ACHN (cell line): ENCODE data around the gene ELL.

Experiments
- DNase-seq: peaks from one replicate; pipeline ENCODE4 v3.0.0-alpha.2; 2015
- in situ Hi-C: cut with HindIII; loops from 2 replicates; pipeline ENCODE4 v1.10.0; 2017; ENCODE audit warnings: low sequenced_read_pairs, low pct_ligation_motif_present, low pct_unique_long_range_greater_than_20kb

ELL gene

DNA sequence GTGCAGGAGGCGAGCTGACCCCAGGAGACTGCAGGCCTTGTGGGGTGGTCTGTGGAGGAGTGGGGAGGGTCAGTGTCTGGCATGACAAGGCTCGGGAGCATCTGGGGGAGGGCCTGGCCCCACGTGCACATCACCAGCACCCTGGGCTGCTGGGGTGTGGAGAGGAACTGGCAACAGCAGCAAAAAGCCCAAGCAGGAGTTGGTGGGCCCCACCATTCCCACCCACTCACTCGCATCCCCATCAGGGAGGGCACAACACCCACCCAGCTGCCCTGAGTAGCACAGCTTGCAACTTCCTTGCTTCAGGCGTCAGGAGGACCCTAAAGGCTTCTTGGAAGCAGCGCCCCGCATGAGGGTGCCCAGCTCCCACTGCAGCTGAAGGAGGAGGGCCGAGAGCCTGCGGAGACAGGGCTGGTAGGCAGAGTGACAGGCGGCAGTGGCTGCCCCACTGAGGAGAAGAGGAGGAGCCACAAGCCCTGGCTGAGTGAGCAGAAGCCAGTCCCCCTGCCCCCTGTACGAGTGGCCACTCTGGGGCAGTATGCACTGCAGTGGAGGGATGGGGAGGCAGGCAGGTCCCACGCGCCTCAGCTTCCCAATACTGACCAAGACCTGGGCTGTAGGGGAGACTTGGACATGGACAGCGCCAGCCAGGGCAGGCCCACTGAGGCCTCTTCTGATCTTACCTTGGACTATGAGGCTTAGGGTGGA is 26.5 kb downstream of the ELL start:
- in situ Hi-C loops = no loop called here
- DNase-seq = no peak

GRCh38 chr19:18494267-18494607 is 27.6 kb downstream of the ELL start:
- in situ Hi-C loops = no loop called here
- DNase-seq = no peak

DNA sequence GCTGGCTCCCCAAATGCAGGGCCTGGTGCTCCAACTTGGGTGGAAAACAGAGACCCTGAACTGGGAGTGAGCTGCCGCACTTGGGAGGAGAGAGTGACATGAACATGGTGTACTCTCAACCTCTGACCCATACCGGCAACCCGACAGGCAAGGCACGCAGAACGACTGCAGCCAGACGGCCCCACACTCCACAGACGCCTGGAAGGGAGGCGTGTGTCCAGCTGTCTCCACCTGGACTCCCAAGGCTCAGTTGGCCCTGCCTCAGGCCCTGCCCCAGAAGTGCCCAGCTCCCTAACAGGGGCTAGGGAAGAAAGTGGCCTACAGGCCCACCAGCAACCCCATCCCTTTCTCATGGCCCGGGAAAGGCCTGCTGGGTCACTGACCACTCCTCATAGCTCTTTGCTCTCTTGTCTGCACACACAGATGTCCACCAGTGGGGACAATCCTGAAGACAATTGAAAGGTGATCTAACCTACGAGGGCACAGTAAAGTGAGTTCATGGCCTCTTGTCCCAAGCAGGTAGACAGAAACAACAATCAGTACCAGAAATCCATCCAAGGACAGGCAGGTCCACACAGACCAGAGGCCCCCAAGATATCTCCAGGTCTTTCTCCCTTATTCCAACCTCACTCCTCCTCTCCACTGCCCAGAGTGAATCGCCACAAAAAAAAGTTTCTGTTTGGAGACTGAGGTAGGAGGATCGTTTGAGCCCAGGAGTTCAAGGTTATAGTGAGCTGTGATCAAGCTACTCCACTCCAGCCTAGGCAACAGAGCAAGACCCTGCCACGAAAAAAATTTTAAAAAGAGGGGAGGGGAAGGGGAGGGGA is 28.2 kb downstream of the ELL start:
- in situ Hi-C loops = no loop called here
- DNase-seq = no peak

DNA sequence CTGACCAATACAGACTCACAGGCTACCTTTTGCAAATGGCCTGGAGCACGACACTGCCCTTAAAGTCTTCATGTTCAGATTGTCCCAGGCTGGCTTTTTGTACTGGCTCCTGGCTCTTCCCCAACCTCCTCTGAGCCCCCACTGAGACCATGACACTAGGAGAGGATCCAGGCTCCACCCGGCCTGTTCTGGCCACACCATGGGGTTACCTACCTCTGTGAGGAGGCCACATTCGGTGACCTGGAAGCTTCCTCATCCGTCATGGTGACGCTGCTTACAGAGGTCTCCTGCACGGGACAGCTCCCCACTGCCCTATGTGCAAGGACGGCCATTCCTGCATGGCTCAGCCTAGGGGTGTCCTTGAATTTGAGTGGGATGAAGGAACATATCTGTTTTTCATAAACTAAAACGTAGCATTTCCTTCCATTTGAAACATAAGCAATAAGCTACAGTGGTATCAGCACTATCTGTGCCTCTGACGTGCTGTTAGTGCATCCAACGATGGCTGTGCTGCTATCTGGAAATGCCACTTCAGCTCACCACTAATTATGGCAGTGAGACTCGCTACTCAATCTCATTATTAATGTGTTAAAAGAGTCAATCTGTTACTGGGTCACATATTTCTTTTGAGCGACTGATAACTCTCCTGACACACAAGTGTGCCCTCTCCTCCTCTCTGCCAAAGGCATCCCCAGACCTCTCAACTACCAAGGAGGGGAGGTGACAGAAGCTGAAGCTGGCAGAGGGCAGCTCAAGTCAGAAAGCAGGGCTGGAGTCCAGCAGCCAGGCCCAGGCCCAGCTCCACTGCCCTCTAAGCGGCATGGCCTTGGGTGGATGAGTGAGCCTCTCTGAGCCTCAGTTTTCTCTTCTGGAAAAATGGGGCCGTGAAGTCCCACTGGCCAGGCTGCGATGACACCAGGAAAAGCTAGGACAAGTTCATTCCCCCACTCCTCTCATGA is 29.6 kb downstream of the ELL start:
- no peak for DNase-seq
- in situ Hi-C loops = no loop called here

GRCh38 chr19:18490728-18491127 is 31.1 kb downstream of the ELL start:
- DNase-seq = no peak
- in situ Hi-C loops = no loop called here

DNA sequence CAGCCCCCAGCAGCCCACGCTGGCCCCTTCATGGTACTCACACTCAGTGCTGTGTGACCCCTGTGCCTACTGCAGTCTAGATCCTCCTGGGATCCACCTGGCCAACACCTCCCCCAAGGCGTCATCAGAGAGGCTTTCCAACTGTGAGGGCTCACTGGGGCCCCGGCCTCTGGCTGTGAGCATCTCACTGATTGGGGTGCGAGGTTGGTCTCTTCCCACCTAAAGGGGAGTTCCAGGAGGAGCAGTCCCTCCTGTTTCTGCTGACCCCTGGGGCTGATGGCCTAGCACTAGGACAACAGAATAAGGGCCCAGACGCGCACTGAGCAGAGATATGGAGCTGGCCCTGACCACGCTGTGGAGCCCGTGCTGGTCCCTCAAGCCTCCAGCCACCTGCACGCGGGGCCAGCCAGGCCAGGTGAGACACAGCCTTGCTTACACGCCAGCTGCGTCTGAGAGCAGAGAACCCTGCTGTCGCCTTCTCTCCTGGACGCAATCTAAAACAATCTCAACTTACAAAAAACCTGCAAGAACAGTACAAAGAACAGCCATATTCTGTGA is 32.2 kb downstream of the ELL start:
- no peak for DNase-seq
- in situ Hi-C loops = no loop called here

- peak; percentile 27 for DNase-seq
- in situ Hi-C loops = no loop called here
Measured at GRCh38 chr19:18488838-18489626, 32.8 kb downstream of the ELL start.

DNA sequence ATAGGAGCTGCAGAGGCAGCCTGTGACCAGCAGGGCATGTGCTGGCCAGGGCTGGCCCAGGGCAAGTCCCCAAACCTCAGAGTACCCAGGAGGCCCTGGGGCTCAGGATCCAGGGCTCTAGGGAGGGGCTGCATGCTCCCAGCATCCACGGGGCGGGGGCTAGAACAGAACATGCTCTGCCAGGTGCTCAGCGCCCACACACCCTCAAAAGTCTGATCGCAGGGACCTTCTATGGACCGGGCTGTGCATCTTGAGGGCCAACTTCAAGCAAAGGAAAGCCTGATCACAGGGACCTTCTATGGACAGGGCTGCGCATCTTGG is 33.5 kb downstream of the ELL start:
- in situ Hi-C loops = no loop called here
- DNase-seq = peak; percentile 48

DNA sequence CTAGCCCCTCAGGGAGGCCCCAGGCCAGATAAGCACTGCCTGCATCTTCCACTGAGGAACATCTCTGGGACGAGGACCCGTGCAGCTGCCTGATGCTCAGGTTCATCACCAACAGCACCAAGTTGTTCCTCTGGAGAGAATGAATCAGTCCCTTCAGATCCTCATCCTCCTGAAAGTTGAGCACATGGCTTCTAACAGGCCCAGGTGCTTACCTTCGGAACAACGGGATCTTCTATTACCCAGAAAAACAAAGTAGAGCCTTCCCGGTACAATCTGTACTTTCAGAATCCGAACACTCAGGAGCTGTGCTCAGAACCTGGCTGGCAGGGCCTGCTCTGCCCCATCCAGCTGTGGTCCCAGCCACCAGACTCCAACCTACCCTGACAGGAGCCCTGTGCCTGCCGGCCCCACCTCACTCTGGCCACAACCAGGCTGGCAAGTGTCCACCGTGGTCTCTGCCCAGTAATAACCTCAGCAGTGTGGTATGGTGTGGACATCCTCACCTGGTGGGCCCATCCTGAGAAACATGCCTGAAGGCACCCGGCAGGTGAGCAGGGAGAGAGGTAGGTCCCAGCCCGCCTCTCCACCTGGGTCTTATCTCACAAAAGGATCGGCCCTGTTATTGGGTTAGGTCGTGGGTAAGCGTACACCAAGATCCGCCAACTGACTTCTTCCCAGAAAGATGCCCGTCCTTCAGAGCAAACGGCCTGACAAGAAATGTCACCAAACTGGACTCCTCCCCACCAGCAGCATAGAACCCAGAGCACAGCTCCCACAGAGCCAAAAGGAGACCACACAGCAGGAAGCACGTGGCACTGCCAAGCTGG is 34.1 kb downstream of the ELL start:
- DNase-seq = no peak
- in situ Hi-C loops = no loop called here

DNA sequence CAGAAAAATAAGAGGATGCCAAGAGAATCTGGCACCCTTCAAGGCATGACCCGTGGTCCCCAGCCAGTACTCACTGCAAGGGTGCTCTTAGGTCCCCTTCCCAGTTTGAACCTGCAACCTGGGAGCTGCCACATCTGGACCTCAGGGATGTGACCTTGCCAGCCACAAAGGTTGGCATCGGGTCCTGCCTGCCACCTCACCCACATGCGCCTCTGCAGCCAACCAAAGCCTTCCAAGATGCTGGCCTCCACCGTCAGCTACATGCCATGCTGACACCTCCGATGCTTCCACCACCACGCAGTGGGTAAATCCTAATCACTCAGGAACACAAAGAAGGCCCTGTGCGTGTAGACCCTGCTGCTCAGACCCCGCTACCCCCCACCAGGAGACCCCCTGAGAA is 35.1 kb downstream of the ELL start:
- in situ Hi-C loops = no loop called here

GRCh38 chr19:18484992-18485391 is 36.9 kb downstream of the ELL start:
- no peak for DNase-seq
- in situ Hi-C loops = no loop called here

More for the DNA sequence above, 35.1 kb downstream of the ELL start:
- DNase-seq = no peak

- DNase-seq = no peak
Measured at GRCh38 chr19:18483119-18483890, 38.6 kb downstream of the ELL start.

DNA sequence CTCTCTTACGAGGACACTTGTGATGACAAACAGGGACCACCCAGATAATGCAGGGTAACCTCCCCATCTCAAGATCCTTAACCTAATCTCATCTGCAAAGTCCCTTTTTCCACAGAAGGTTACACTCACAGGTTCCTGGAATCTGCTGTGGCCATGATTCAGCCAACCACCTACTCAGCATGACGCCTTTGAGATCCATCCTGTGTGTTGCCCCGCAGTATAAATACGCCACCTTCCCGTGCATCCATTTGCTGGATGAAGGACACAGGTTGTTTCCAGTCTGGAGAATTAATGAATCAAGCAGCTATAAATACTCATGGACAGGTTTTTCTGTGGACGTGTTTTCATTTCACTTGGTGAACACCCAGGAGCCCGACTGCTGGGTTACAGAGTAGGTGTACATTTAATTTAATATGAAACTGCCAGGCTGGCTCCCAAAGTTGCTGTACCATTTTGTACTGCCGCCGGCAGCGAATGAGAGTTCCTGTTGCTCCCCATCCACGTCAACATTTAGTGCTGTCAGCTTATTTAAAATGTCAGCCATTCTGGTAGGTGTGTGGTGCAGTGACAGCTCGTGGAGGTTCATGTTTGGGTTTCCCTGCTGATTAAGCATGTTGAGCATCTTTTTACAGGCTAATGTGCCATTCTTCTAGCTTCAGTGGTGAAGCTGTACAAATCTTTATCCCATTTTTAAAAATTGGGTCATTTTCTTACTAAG is 40.2 kb downstream of the ELL start:
- no peak for DNase-seq
- in situ Hi-C loops = no loop called here

More at GRCh38 chr19:18483119-18483890, 38.6 kb downstream of the ELL start:
- in situ Hi-C loops = no loop called here

- no peak for DNase-seq
- in situ Hi-C loops = no loop called here
Measured at GRCh38 chr19:18480006-18480691, 41.7 kb downstream of the ELL start.

DNA sequence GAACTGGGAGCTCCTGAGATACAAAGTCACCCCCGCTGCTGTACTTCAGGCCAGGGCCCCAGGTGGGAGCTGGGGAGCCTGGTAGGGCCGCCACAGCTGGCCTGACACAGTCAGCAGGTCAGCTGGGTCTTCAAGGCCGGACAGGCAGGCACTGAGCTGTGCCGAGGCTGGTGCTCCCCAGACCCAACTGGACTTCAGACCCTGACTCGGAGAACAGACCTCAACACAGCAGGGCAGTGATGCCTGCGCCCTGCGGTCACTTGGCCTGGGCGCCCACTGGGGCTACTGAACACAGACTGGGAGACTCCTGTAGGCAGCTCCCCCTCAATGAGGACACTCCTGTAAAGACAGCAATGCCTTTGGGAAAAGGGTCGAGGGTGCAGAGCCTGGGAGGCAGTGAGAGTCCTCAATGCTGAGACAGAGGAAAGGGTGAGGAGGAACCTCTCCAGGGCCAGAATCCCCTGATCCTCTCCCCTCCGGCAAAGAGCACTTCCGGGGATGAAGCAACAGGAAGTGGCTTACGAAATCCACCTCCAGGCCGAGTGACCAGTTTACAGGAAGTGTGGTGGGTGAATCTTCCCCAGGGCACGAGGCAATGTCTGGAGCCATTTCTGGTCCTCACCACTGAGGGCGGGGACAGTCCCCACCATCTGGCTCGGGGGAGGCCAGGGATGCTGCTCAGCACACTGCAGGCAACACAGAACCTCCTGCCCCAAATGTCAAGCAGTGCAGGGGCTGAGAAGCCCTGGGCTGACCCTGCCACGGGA is 43.1 kb downstream of the ELL start:
- DNase-seq = peak; percentile 71
- in situ Hi-C loops = no loop called here
